A375 (cell line): ENCODE data around the gene RNF141. TPM values are rescaled to one million over a fixed set of nuclear protein-coding genes. Genes with fewer than 3 reads are reported as not detected.

ENCODE experiments used
- total RNA-seq: library from RNA; depleted of rRNA; stranded (reverse); fragments of >200 nt; shearing (Covaris generic); gene quantifications from 2 replicates; pipeline ENCODE4 v1.2.3, GENCODE V29; 2014; rRNA removed

The RNF141 gene, protein sequence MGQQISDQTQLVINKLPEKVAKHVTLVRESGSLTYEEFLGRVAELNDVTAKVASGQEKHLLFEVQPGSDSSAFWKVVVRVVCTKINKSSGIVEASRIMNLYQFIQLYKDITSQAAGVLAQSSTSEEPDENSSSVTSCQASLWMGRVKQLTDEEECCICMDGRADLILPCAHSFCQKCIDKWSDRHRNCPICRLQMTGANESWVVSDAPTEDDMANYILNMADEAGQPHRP
- 5.6 TPM in 2 replicates for total RNA-seq

DNA sequence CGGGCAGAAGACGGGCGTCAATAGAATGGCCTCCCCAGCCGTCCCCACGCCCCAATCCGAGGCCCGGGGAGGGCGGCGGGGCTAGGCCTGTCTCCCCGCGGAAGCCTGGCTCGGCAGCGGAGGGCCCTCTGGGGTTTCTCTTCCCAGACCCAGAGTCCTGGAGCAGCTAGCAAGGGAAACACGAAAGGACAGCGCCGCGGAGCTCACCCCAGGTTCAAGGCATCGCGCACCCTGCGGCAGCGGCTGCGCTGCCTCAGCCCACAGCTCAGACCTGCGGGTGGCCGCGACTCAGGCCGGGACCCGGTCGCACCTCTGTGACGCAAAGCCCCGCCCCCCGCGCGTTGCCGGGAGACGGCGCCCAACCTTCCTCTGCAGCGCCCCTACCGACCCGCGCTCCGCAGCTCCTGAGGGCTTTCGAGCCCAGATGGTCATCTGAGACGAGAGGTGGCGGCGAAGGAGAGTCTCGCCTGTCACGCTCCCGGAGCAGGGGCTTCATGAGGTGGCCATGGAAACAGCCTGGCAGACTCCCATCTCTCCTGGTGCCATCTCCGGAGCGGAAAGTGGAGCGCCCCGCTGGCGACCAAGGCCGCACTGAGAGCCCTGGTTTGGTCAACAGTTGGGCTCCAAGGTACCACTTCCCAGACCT is at the start of gene RNF141:
Gene RNF141, minus strand, starts transcription at position 273 of the 646 bp plus-strand sequence. CDS start 7,029 bp downstream, outside the sequence.

DNA sequence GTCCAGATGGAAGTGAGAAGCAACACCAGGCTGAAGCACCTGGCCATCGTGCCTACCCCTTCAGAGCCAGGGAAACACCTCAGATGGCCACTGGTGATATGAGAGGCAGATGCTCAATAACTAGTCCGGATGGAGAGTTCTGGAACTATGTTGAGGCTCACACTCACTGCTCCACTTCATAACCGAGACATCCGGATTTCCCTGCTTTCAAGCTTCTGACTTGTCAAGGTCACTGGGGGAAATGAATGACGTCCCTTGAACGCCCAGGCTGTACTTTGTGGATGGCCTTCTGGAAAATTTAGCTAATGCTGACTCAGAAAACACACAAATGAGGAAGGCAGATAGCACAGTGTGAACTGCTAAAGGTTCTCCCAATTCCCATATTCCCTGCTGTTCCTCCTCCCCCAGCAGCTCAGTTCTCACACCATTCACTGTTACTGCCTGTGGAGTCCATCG is 27.5 kb upstream of the RNF141 start, which contains the start of gene LYVE1:
Gene LYVE1, minus strand, starts transcription at position 180 of the 456 bp plus-strand sequence. Its CDS starts 133 bp downstream, at position 47.

Other genes with a start within 250 kb of the RNF141 start
- gene SBF2, start 247.0 kb downstream of the RNF141 start, total RNA-seq, result 19.4 and 28.1 TPM in 2 replicates
- 32.0 and 35.6 TPM in 2 replicates for gene ADM, start 236.1 kb downstream of the RNF141 start, total RNA-seq
- gene AMPD3, start 85.9 kb downstream of the RNF141 start, total RNA-seq, result 0.53 and 2.0 TPM in 2 replicates
- gene LYVE1, start 27.5 kb upstream of the RNF141 start, total RNA-seq, result not detected in 2 replicates
- gene IRAG1, start 152.6 kb upstream of the RNF141 start, total RNA-seq, result 0.08 and 0.19 TPM in 2 replicates
- 12.1 and 20.7 TPM in 2 replicates for gene CTR9, start 210.1 kb upstream of the RNF141 start, total RNA-seq